ENCODE results near the gene ZNF500. TPM values are rescaled to one million over a fixed set of nuclear protein-coding genes. Genes with fewer than 3 reads are reported as not detected.

ZNF500 gene
- total and polyA plus RNA-seq, 2 experiments from 2014 or later, result 5.8 to 15.3 TPM

DNA sequence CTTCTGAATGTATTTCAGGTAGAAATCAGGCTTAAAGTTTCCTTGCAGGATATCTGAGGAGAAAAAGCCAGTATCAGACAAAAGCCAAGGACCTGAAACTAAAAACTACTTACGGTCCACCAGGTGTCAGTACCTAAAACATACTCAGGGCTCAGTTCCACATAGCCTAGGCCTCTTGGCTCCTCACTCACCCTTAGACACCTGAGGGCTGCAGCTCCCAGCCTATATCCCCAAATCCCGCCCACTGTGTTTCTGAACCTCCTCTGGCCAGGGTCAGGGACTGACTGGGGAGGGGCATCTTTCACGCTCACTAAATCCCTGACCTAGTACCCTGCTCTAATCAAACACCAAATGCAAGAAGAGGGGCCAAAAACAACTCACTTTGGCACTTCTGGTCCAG lies 44.3 kb upstream of the ZNF500 start:
- H3K36me3 Mint-ChIP-seq (ENCODE audit: low read depth), result peaks cover 80% of the 10 kb centered on the region
- no peak for TF ChIP-seq POLR2AphosphoS5 (IDR thresholded peaks at IDR 0.05; ENCODE audit: low read depth)

DNA sequence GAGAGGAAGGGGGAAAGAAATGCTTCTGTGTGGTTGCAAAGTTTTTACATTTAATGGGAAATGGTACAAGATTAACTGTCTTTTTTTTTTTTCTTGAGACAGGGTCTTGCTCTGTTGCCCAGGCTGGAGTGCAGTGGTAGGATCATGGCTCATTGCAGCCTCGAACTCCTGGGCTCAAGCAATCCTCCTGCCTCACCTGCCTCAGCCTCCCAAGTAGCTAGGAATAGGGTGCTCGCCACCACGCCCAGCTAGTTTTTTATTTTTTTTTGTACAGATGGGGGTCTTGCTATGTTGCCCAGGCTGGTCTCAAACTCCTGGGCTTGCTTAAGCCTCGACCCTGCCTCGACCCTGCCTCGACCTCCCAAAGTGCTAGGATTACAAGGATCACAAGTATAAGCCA lies 39.3 kb upstream of the ZNF500 start:
- Histone ChIP-seq H3K36me3 (ENCODE audit: insufficient read depth) (peaks cover 16% of the 10 kb centered on the region), H3K27ac (ENCODE audit: low read depth) (no peak overlapping the region), H3K4me3 (no peak overlapping the region), H3K27me3 (ENCODE audit: insufficient read depth) (no peaks in the 10 kb centered on the region), H3F3A (replicated peaks; ENCODE audit: low read depth) (peaks cover 20% of the 10 kb centered on the region; the same call in 1 of the 2 replicates), H2AFZ (no peak overlapping the region), H3K79me2 (replicated peaks; ENCODE audit: insufficient read depth) (0 out of 2 replicates have a peak, but pooled peaks cover 3% of the 10 kb centered on the region), H3K4me1 (ENCODE audit: insufficient read depth) (peaks cover 21% of the 10 kb centered on the region; the same call in 1 of the 2 replicates), H3K4me2 (no peak overlapping the region), H3K9me2 (ENCODE audit: insufficient read depth) (no peaks in the 10 kb centered on the region), H4K20me1 (replicated peaks; ENCODE audit: insufficient read depth) (no peaks in the 10 kb centered on the region)
- no peak for ATAC-seq
- peaks cover 45% of the 10 kb centered on the region for H3K36me3 Mint-ChIP-seq (ENCODE audit: low read depth)
- no peak overlapping the region for H3K4me3 Mint-ChIP-seq
- peaks cover 10% of the 10 kb centered on the region for H3K27me3 Mint-ChIP-seq (ENCODE audit: insufficient read depth, low read depth, poor library complexity)
- no peak for DNase-seq (ENCODE audit: low spot score)
- peaks cover 19% of the 10 kb centered on the region for H3K4me1 Mint-ChIP-seq
- TF ChIP-seq CREB1 (CRISPR knock-in tag; IDR thresholded peaks at IDR 0.05; ENCODE audit: low read depth) (no peak), JUNB (IDR thresholded peaks at IDR 0.05; ENCODE audit: unreplicated experiment) (no peak), ZNF114 (CRISPR knock-in tag; IDR thresholded peaks at IDR 0.05) (no peak), POLR2AphosphoS5 (IDR thresholded peaks at IDR 0.05; ENCODE audit: low read depth) (no peak), EZH2phosphoT487 (IDR thresholded peaks at IDR 0.05; ENCODE audit: unreplicated experiment) (no peak)
- H3K27ac Mint-ChIP-seq, result no peak overlapping the region
- no peaks in the 10 kb centered on the region for H3K9me3 Mint-ChIP-seq

More for the DNA sequence above, 44.3 kb upstream of the ZNF500 start:
- Histone ChIP-seq H2AFZ (no peak overlapping the region), H3K27me3 (ENCODE audit: insufficient read depth) (no peaks in the 10 kb centered on the region), H3K9me2 (ENCODE audit: insufficient read depth) (no peaks in the 10 kb centered on the region), H3K79me2 (replicated peaks; ENCODE audit: insufficient read depth) (0 out of 2 replicates have a peak, but pooled peaks cover 3% of the 10 kb centered on the region), H3K4me1 (ENCODE audit: insufficient read depth) (no peaks in the 10 kb centered on the region), H3F3A (replicated peaks; ENCODE audit: low read depth) (0 out of 2 replicates have a peak, but pooled peaks cover 9% of the 10 kb centered on the region), H4K20me1 (replicated peaks; ENCODE audit: insufficient read depth) (no peaks in the 10 kb centered on the region), H3K36me3 (ENCODE audit: insufficient read depth) (peaks cover 25% of the 10 kb centered on the region), H3K4me2 (no peak overlapping the region), H3K4me3 (no peak overlapping the region), H3K27ac (ENCODE audit: low read depth) (no peak overlapping the region)
- DNase-seq (ENCODE audit: low spot score), result no peak
- no peak; the same call in 2 of the 3 replicates for ATAC-seq
- Mint-ChIP-seq H3K27me3 (ENCODE audit: insufficient read depth, low read depth, poor library complexity) (peaks cover 7% of the 10 kb centered on the region), H3K9me3 (no peaks in the 10 kb centered on the region), H3K4me3 (no peak overlapping the region), H3K4me1 (no peaks in the 10 kb centered on the region), H3K27ac (no peak overlapping the region)

DNA sequence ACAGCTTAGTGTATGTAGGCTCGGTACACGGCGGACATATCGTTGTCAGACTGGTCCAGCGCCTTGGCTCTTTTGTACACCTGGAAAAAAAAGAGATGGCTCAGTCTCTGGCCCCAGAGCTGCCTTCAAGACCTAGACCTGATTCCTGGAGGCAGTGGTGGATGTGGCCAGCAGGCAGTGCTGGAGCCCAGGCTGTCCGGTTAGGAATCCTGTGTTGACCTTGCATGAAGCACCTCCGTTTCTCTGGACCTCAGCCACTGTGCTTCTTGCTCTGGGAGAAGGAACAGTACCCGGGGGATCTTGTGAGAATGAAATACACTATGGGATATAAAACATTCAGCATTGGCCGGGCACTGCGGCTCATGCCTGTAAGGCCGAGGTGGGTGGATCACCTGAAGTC lies 38.3 kb upstream of the ZNF500 start:
- H3K27ac Mint-ChIP-seq, result no peak overlapping the region
- H3K79me2 ChIP-seq (replicated peaks; ENCODE audit: insufficient read depth), result no peaks in the 10 kb centered on the region
- ATAC-seq (no peak), DNase-seq (ENCODE audit: low spot score) (no peak)
- H3K4me1 Mint-ChIP-seq, result peaks cover 26% of the 10 kb centered on the region
- no peak overlapping the region for H3K4me2 ChIP-seq
- H3K27ac ChIP-seq (ENCODE audit: low read depth), result no peak overlapping the region
- peaks cover 10% of the 10 kb centered on the region for H3K27me3 Mint-ChIP-seq (ENCODE audit: insufficient read depth, low read depth, poor library complexity)
- peaks cover 13% of the 10 kb centered on the region for H3K36me3 ChIP-seq (ENCODE audit: insufficient read depth)
- no peaks in the 10 kb centered on the region for H3K9me3 Mint-ChIP-seq
- H3K9me2 ChIP-seq (ENCODE audit: insufficient read depth), result no peaks in the 10 kb centered on the region
- H2AFZ ChIP-seq, result no peak overlapping the region
- H3K4me1 ChIP-seq (ENCODE audit: insufficient read depth), result peaks cover 28% of the 10 kb centered on the region; the same call in 1 of the 2 replicates
- H3K4me3 Mint-ChIP-seq, result no peak overlapping the region; the same call in 2 of the 3 replicates
- no peaks in the 10 kb centered on the region for H4K20me1 ChIP-seq (replicated peaks; ENCODE audit: insufficient read depth)
- H3F3A ChIP-seq (replicated peaks; ENCODE audit: low read depth), result peaks cover 21% of the 10 kb centered on the region; the same call in 1 of the 2 replicates
- no peak overlapping the region for H3K4me3 ChIP-seq
- H3K27me3 ChIP-seq (ENCODE audit: insufficient read depth), result no peaks in the 10 kb centered on the region
- H3K36me3 Mint-ChIP-seq (ENCODE audit: low read depth), result peaks cover 34% of the 10 kb centered on the region
- TF ChIP-seq POLR2AphosphoS5 (IDR thresholded peaks at IDR 0.05; ENCODE audit: low read depth) (no peak), CREB1 (CRISPR knock-in tag; IDR thresholded peaks at IDR 0.05; ENCODE audit: low read depth) (no peak), ZNF114 (CRISPR knock-in tag; IDR thresholded peaks at IDR 0.05) (no peak), EZH2 (IDR thresholded peaks at IDR 0.05; ENCODE audit: low read depth, unreplicated experiment) (no peak)
- TF ChIP-seq, protein P1, sequence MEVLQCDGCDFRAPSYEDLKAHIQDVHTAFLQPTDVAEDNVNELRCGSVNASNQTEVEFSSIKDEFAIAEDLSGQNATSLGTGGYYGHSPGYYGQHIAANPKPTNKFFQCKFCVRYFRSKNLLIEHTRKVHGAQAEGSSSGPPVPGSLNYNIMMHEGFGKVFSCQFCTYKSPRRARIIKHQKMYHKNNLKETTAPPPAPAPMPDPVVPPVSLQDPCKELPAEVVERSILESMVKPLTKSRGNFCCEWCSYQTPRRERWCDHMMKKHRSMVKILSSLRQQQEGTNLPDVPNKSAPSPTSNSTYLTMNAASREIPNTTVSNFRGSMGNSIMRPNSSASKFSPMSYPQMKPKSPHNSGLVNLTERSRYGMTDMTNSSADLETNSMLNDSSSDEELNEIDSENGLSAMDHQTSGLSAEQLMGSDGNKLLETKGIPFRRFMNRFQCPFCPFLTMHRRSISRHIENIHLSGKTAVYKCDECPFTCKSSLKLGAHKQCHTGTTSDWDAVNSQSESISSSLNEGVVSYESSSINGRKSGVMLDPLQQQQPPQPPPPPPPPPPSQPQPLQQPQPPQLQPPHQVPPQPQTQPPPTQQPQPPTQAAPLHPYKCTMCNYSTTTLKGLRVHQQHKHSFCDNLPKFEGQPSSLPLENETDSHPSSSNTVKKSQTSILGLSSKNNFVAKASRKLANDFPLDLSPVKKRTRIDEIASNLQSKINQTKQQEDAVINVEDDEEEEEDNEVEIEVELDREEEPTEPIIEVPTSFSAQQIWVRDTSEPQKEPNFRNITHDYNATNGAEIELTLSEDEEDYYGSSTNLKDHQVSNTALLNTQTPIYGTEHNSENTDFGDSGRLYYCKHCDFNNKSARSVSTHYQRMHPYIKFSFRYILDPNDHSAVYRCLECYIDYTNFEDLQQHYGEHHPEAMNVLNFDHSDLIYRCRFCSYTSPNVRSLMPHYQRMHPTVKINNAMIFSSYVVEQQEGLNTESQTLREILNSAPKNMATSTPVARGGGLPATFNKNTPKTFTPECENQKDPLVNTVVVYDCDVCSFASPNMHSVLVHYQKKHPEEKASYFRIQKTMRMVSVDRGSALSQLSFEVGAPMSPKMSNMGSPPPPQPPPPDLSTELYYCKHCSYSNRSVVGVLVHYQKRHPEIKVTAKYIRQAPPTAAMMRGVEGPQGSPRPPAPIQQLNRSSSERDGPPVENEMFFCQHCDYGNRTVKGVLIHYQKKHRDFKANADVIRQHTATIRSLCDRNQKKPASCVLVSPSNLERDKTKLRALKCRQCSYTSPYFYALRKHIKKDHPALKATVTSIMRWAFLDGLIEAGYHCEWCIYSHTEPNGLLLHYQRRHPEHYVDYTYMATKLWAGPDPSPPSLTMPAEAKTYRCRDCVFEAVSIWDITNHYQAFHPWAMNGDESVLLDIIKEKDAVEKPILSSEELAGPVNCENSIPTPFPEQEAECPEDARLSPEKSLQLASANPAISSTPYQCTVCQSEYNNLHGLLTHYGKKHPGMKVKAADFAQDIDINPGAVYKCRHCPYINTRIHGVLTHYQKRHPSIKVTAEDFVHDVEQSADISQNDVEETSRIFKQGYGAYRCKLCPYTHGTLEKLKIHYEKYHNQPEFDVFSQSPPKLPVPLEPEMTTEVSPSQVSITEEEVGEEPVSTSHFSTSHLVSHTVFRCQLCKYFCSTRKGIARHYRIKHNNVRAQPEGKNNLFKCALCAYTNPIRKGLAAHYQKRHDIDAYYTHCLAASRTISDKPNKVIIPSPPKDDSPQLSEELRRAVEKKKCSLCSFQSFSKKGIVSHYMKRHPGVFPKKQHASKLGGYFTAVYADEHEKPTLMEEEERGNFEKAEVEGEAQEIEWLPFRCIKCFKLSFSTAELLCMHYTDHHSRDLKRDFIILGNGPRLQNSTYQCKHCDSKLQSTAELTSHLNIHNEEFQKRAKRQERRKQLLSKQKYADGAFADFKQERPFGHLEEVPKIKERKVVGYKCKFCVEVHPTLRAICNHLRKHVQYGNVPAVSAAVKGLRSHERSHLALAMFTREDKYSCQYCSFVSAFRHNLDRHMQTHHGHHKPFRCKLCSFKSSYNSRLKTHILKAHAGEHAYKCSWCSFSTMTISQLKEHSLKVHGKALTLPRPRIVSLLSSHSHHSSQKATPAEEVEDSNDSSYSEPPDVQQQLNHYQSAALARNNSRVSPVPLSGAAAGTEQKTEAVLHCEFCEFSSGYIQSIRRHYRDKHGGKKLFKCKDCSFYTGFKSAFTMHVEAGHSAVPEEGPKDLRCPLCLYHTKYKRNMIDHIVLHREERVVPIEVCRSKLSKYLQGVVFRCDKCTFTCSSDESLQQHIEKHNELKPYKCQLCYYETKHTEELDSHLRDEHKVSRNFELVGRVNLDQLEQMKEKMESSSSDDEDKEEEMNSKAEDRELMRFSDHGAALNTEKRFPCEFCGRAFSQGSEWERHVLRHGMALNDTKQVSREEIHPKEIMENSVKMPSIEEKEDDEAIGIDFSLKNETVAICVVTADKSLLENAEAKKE (CRISPR knock-in tag; IDR thresholded peaks at IDR 0.05), result no peak
- TF ChIP-seq, protein P2, sequence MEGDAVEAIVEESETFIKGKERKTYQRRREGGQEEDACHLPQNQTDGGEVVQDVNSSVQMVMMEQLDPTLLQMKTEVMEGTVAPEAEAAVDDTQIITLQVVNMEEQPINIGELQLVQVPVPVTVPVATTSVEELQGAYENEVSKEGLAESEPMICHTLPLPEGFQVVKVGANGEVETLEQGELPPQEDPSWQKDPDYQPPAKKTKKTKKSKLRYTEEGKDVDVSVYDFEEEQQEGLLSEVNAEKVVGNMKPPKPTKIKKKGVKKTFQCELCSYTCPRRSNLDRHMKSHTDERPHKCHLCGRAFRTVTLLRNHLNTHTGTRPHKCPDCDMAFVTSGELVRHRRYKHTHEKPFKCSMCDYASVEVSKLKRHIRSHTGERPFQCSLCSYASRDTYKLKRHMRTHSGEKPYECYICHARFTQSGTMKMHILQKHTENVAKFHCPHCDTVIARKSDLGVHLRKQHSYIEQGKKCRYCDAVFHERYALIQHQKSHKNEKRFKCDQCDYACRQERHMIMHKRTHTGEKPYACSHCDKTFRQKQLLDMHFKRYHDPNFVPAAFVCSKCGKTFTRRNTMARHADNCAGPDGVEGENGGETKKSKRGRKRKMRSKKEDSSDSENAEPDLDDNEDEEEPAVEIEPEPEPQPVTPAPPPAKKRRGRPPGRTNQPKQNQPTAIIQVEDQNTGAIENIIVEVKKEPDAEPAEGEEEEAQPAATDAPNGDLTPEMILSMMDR (conservative IDR thresholded peaks at IDR 0.05; ENCODE audit: low read depth in 2 of 2), result no peak

Data from GM23338 (cell line).